PC-3 (cell line): ENCODE results near the gene UBQLNL. TPM values are rescaled to one million over a fixed set of nuclear protein-coding genes. Genes with fewer than 3 reads are reported as not detected.
A peak's percentile ranks its signal among the peaks of the same experiment; 100 is the strongest.

Experiments
- ATAC-seq: fragments of 200-7000 bp; cut with Tn5 transposase; 2 replicates; pipeline ENCODE4 v1.9.1; 2020; ENCODE audit warnings: mild to moderate bottlenecking, moderate library complexity
- BruUV-seq: library from RNA; stranded (reverse); fragments of 400-500 nt; replicated peaks from 2 replicates; lab custom pipeline; 2021; lab: Mats Ljungman, UMichigan
- CTCF ChIA-PET: fragments of 300-600 bp; sonication (Branson Sonifier 250); formaldehyde crosslinking; loops from one replicate; lab custom pipeline; 2022; ENCODE audit warnings: antibody characterized with exemption; lab: Charles Lee
- POLR2A ChIA-PET: fragments of 300-600 bp; sonication (Branson Sonifier 250); formaldehyde crosslinking; loops from one replicate; lab custom pipeline; 2022; ENCODE audit warnings: antibody characterized with exemption; ENCODE audit not compliant: unreplicated experiment; lab: Charles Lee
- DNase-seq: peaks from one replicate; pipeline ENCODE4 v3.0.0-alpha.2; 2015
- H2AFZ ChIP-seq: fragments of 300-600 bp; sonication (generic); 2 replicates; pipeline ENCODE4 v1.6.0; 2016; ENCODE audit warnings: antibody characterized with exemption, low read length
- H3F3A ChIP-seq: fragments of 300-600 bp; sonication (generic); one replicate; pipeline ENCODE4 v1.6.0; 2017; ENCODE audit warnings: antibody characterized with exemption, low read length, control low read depth, mild to moderate bottlenecking; ENCODE audit not compliant: unreplicated experiment
- H3K27ac ChIP-seq: fragments of 300-600 bp; sonication (generic); 2 replicates; pipeline ENCODE4 v1.5.1; 2016; ENCODE audit warnings: mild to moderate bottlenecking, low read length
- H3K27me3 ChIP-seq: fragments of 300-600 bp; sonication (generic); 2 replicates; pipeline ENCODE4 v1.6.1; 2016; ENCODE audit warnings: low read length, mixed read lengths
- H3K36me3 ChIP-seq: fragments of 300-600 bp; sonication (generic); 2 replicates; pipeline ENCODE4 v1.6.1; 2016; ENCODE audit warnings: low read depth, mixed run types, low read length, mixed read lengths
- H3K4me1 ChIP-seq: fragments of 300-600 bp; sonication (generic); 2 replicates; pipeline ENCODE4 v1.5.1; 2016; ENCODE audit warnings: low read length; ENCODE audit not compliant: insufficient read depth
- H3K4me2 ChIP-seq: fragments of 300-600 bp; sonication (generic); 2 replicates; pipeline ENCODE4 v1.6.0; 2016; ENCODE audit warnings: low read length
- H3K4me3 ChIP-seq: fragments of 300-600 bp; sonication (generic); 2 replicates; pipeline ENCODE4 v1.5.1; 2016; ENCODE audit warnings: mild to moderate bottlenecking, low read length, mixed read lengths
- H3K79me2 ChIP-seq: fragments of 300-600 bp; sonication (generic); 2 replicates; pipeline ENCODE4 v1.6.1; 2017; ENCODE audit warnings: low read length, mixed read lengths
- H3K9ac ChIP-seq: fragments of 300-600 bp; sonication (generic); 2 replicates; pipeline ENCODE4 v1.6.0; 2016; ENCODE audit warnings: mild to moderate bottlenecking, low read length
- H3K9me2 ChIP-seq: fragments of 300-600 bp; sonication (generic); replicated peaks from 2 replicates; pipeline ENCODE4 v1.6.1; 2016; ENCODE audit warnings: mixed run types, low read length, mixed read lengths
- H3K9me3 ChIP-seq: fragments of 300-600 bp; sonication (generic); 2 replicates; pipeline ENCODE4 v1.6.1; 2016; ENCODE audit warnings: low read length, mixed read lengths
- H4K20me1 ChIP-seq: fragments of 300-600 bp; sonication (generic); 2 replicates; pipeline ENCODE4 v1.6.1; 2016; ENCODE audit warnings: low read length, mixed read lengths
- CTCF ChIP-seq: fragments of 300-600 bp; sonication (generic); conservative IDR thresholded peaks from 2 replicates; pipeline ENCODE4 v1.5.1; 2017; ENCODE audit warnings: antibody characterized with exemption, low read depth, mild to moderate bottlenecking, low read length
- EZH2 ChIP-seq: fragments of 300-600 bp; sonication (generic); IDR thresholded peaks from one replicate; pipeline ENCODE4 v1.6.1; 2017; ENCODE audit warnings: antibody characterized with exemption, mild to moderate bottlenecking, low read length; ENCODE audit not compliant: unreplicated experiment
- EZH2phosphoT487 ChIP-seq: fragments of 300-600 bp; sonication (generic); IDR thresholded peaks from 2 replicates; pipeline ENCODE4 v1.6.1; 2018; ENCODE audit warnings: mild to moderate bottlenecking, antibody characterized with exemption, low read length, borderline replicate concordance
- intact Hi-C: fragments of 100-400 bp; cut with micrococcal nuclease; formaldehyde crosslinking; loops from 2 replicates; pipeline ENCODE4 v1.9.0; 2023
- total RNA-seq: library from RNA; depleted of rRNA; stranded (reverse); fragments of >200 nt; gene quantifications from 2 replicates; pipeline ENCODE4 v1.2.3, GENCODE V29; 2014

UBQLNL gene
- total RNA-seq, 1 experiment from 2014 or later = not detected

- no peak overlapping the region for H3K4me2 ChIP-seq
- intact Hi-C loops = no loop called here
- H3K4me3 ChIP-seq = no peak overlapping the region
- no peak for DNase-seq
- no peaks in the 10 kb centered on the region for H4K20me1 ChIP-seq
- H3K4me1 ChIP-seq = no peaks in the 10 kb centered on the region
- H3K9ac ChIP-seq = no peak overlapping the region
- no peak overlapping the region for H3K27ac ChIP-seq
- no peak overlapping the region for H2AFZ ChIP-seq
- POLR2A ChIA-PET = no interaction called here
- CTCF ChIA-PET = no interaction called here
- no peaks in the 10 kb centered on the region for H3K79me2 ChIP-seq
- no peaks in the 10 kb centered on the region for H3K36me3 ChIP-seq
- TF ChIP-seq EZH2 (no peak), CTCF (0 out of 2 replicates have a peak, but pooled peaks have one; percentile 10), EZH2phosphoT487 (no peak)
- no TSS peak for BruUV-seq
- ATAC-seq = no peak
- H3K27me3 ChIP-seq = peaks cover 28% of the 10 kb centered on the region; the same call in 1 of the 2 replicates
- H3F3A ChIP-seq = no peaks in the 10 kb centered on the region
- no peaks in the 10 kb centered on the region for H3K9me3 ChIP-seq
- H3K9me2 ChIP-seq = no peaks in the 10 kb centered on the region
Observed at GRCh38 chr11:5508605-5509004, 7.9 kb downstream of the UBQLNL start.

DNA sequence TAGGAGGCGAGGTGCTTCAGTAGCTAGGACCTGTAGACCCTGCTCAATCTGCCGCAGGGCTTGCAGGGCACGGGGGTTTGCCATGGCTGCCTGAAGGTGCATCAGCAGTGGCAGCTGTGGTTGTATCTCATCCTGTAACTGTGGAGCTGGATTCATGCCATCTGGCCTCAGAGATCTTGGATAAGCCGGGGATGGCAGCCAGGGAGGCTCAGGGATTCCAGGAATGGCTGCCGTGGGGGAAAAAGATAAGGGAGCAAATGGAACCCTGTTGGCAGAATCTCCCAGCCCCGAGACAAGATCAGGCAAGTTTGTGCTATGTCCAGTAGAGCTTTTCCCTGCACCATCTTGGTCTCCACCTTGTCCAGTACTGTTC lies 8.6 kb downstream of the UBQLNL start:
- Histone ChIP-seq H2AFZ (no peak overlapping the region), H3K4me3 (no peak overlapping the region), H3K9ac (no peak overlapping the region), H3F3A (no peaks in the 10 kb centered on the region), H4K20me1 (no peaks in the 10 kb centered on the region), H3K36me3 (no peaks in the 10 kb centered on the region), H3K27ac (no peak overlapping the region), H3K9me2 (no peaks in the 10 kb centered on the region), H3K4me2 (no peak overlapping the region), H3K9me3 (no peaks in the 10 kb centered on the region), H3K27me3 (peaks cover 25% of the 10 kb centered on the region; the same call in 1 of the 2 replicates), H3K79me2 (no peaks in the 10 kb centered on the region), H3K4me1 (no peaks in the 10 kb centered on the region)
- TF ChIP-seq CTCF = no peak
- no peak for TF ChIP-seq EZH2phosphoT487
- TF ChIP-seq EZH2 = no peak
- intact Hi-C loops = no loop called here
- DNase-seq = no peak
- POLR2A ChIA-PET = no interaction called here
- ATAC-seq = no peak
- BruUV-seq = no TSS peak
- CTCF ChIA-PET = no interaction called here

- no peak for TF ChIP-seq EZH2phosphoT487
- TF ChIP-seq EZH2 = no peak
- TF ChIP-seq CTCF = no peak
- DNase-seq (no peak), ATAC-seq (no peak)
- H3F3A ChIP-seq = no peaks in the 10 kb centered on the region
- H3K36me3 ChIP-seq = no peaks in the 10 kb centered on the region
- H3K9me3 ChIP-seq = no peaks in the 10 kb centered on the region
- no peak overlapping the region for H3K4me2 ChIP-seq
- no peaks in the 10 kb centered on the region for H3K79me2 ChIP-seq
- H3K27ac ChIP-seq = no peak overlapping the region
- no peak overlapping the region for H2AFZ ChIP-seq
- H4K20me1 ChIP-seq = no peaks in the 10 kb centered on the region
- no peak overlapping the region for H3K4me3 ChIP-seq
- H3K27me3 ChIP-seq = peaks cover 31% of the 10 kb centered on the region; the same call in 1 of the 2 replicates
- H3K4me1 ChIP-seq = no peaks in the 10 kb centered on the region
- POLR2A ChIA-PET = no interaction called here
- H3K9ac ChIP-seq = no peak overlapping the region
- no TSS peak for BruUV-seq
- CTCF ChIA-PET = no interaction called here
- H3K9me2 ChIP-seq = no peaks in the 10 kb centered on the region
- intact Hi-C loops = no loop called here
Observed at GRCh38 chr11:5507177-5507932, 9.1 kb downstream of the UBQLNL start.
